GM21717 (cell line): ENCODE measurements around the gene PPME1.
"Not testable (repeated sequence)": the region's sequence is repeated elsewhere in the genome, so short reads cannot be mapped to it uniquely, and the experiment has no call there.

Experiments
- ATAC-seq: cut with Tn5 transposase; IDR thresholded peaks from one replicate; pipeline ENCODE4 v1.9.1; 2021; ENCODE audit warnings: mild to moderate bottlenecking, moderate library complexity; ENCODE audit not compliant: unreplicated experiment

PPME1 gene

GRCh38 chr11:74170694-74171629 is at the start of gene PPME1, which contains the start of gene C2CD3:
Gene PPME1 (plus strand): TSS chr11:74171289. CDS start chr11:74171422, 133 bp downstream.
Gene C2CD3 (minus strand): TSS chr11:74171002. CDS start chr11:74170792, 210 bp downstream.
- ATAC-seq = peak; percentile 91

DNA sequence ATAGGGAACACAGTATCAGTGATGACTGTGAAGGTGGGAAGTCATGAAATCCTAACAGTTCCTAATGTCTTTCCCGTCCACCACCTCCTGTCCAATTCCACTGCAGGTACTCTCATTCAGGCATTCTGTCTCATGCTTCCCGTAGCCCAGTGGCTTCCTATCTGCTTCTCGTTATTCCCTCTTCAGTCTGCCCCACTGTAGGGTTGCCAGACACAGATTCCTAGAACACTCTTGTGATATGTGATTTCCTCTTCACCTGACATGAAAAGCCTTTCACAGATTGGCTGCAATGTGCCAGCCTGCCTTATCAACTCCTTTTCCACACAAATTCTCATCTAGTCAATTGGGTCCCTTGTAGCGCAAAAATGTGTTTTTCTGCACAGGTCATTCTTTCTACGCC is 49.3 kb upstream of the PPME1 start:
- no peak for ATAC-seq

GRCh38 chr11:74123008-74123448 is 48.1 kb upstream of the PPME1 start:
- no peak for ATAC-seq

DNA sequence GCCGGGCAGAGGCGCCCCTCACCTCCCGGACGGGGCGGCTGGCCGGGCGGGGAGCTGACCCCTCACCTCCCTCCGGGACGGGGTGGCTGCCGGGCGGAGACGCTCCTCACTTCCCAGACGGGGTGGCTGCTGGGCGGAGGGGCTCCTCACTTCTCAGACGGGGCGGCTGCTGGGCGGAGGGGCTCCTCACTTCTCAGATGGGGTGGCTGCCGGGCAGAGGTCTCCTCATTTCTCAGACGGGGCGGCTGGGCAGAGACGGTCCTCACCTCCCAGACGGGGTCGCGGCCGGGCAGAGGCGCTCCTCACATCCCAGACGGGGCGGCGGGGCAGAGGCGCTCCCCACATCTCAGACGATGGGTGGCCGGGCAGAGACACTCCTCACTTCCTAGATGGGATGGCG is 42.0 kb upstream of the PPME1 start:
- not testable (repeated sequence) for ATAC-seq

- ATAC-seq = no peak
Observed at GRCh38 chr11:74132833-74133232, 38.3 kb upstream of the PPME1 start.

DNA sequence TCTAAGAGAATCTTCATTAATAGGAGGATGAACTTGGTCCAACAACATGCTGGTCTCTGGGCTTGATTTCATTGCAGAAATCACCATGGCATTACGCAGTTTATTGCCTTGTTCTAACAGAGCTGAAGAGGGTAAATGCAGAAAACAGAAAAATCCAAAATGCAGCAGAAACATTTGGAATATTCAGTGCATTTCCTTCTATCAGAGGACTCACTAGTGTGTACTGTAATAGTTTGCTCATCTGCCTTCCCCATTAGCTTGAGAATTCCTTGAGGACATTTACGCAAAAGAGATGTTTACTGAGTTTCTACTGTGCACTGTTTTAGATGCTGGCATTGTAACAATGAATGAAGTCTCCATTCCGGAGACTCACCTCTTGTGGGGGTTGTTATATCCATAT is 37.7 kb upstream of the PPME1 start:
- ATAC-seq = no peak

GRCh38 chr11:74134661-74135060 is 36.4 kb upstream of the PPME1 start:
- ATAC-seq = no peak

- no peak for ATAC-seq
Observed at GRCh38 chr11:74135127-74135840, 35.8 kb upstream of the PPME1 start.

DNA sequence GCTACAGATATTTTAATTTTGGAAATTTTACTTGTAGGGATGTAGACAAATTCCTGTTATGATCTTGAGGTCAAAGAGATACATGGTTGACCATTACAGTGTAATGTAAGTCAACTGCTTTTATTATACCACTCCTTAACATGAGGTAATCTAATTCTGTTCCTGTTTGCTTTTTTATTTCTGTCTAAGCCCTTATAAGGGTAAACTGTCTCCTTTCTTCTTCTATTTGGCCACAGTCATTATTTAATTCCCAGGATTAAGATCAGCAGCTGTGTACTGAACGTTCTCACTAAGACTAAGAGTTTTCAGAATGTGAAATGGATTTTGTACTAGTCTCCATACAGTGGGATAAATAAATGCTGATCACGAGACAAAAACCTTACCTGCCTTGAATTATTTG is 33.1 kb upstream of the PPME1 start:
- ATAC-seq = no peak

GRCh38 chr11:74138572-74138971 is 32.5 kb upstream of the PPME1 start:
- ATAC-seq = no peak

DNA sequence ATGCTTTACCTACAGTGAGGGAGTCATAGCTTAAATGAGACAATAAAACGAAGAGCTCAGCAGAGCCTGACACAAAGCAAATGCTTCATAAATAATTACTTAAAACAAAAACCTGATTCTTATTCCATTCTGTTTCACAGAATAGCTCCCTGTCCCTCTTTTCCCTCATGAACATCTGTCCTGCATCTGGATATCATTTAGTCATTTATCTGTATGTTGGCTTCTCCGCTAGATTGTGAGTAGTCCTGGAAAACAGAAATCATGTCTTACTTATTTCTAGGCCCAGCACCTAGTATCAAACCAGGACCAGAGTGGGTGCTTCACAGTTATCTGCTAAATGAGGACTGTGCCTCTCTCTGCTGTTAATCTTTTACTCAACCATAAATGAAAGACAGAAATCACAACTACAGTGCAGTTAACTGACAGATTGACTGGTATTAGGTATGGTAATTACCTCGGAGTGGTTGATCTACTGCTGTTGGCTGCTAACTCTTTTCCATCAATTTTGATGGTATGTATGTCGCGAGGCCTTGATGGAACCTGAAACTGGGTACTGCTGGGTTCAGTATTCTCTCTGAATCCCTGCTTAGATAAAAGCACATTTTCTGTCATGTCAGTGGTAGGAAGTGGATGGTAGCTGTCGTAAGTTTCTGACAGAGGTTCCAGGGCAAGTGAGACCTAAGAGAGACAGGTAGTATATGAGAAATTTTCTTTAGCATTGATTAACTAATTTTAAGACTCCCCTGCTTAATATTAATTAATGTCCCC is 31.8 kb upstream of the PPME1 start:
- no peak for ATAC-seq

GRCh38 chr11:74139919-74140431 is 31.1 kb upstream of the PPME1 start:
- ATAC-seq = not testable (repeated sequence)

DNA sequence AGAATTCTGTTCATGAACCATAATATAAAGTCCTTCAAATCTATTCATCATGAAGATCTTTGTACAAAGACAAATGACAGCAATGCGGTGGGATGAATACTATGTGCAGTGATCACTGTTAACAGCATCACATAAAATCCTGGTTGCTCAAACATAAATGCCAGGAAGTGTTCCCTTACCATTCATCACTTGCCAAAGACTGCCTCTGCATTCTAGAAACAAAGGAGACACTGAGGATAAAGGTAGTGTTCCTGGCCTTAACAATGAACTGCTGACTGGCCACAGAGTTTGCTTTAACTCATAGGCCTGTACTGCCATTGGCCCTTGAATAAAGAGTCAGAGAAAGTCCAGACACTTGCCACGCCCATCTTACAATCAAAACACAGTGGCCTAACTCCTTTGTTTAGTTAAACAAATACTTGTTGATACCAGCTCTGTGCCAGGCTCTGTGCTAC is 29.8 kb upstream of the PPME1 start:
- no peak for ATAC-seq

DNA sequence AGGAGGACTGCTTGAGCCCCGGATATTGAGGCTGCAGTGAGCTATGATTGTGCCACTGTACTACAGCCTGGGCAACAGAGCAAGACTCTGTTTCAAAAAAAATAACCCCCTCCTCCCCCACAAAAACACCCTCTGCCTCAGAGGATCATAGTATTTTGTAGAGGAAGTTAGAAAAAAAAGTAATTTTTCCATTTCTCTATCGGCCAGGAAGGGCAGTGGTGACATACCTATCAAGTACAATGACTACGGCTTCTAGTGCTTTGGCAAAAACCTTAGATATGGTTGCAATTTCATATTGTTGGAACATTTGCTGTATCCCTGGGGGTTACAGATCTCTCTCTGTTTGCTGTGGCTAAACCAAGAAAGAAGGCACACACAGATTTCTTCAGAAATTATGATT is 29.2 kb upstream of the PPME1 start:
- no peak for ATAC-seq

- no peak for ATAC-seq
Observed at GRCh38 chr11:74142624-74143023, 28.5 kb upstream of the PPME1 start.

DNA sequence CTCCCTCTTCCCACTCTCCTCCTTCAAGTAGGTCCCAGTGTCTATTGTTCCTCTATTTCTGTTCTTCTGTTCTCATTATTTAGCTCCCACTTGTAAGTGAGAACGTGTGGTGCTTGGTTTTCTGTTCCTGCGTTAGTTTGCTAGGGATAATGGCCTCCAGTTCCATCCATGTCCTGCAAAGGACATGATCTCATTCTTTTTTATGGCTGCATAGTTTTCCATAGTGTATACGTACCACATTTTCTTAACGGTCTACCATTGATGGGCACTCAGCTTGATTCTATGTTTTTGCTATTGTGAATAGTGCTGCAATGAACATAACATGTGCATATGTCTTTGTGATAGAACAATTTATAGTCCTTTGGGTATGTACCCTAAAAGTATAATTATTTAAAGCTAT is 26.5 kb upstream of the PPME1 start:
- no peak for ATAC-seq

- ATAC-seq = no peak
Observed at GRCh38 chr11:74147199-74147929, 23.7 kb upstream of the PPME1 start.

GRCh38 chr11:74153224-74153623 is 17.9 kb upstream of the PPME1 start:
- ATAC-seq = no peak

- ATAC-seq = no peak
Observed at GRCh38 chr11:74154620-74155281, 16.3 kb upstream of the PPME1 start.

- no peak for ATAC-seq
Observed at GRCh38 chr11:74157169-74157568, 13.9 kb upstream of the PPME1 start.
